Nephron (organoid): ENCODE measurements around the gene CALML5.

Experiments
- H3K27ac Mint-ChIP-seq, 3 experiments: 2 replicates each; pipeline ENCODE4 v1.8.0; 2020; ENCODE audit warnings: mixed read lengths in 3 of 3, mild to moderate bottlenecking in 2 of 3, moderate library complexity in 1 of 3
- H3K27me3 Mint-ChIP-seq: 2 replicates; pipeline ENCODE4 v1.8.0; 2021; ENCODE audit warnings: low read depth, mild to moderate bottlenecking, moderate library complexity, mixed read lengths
- H3K36me3 Mint-ChIP-seq: 2 replicates; pipeline ENCODE4 v1.8.0; 2020; ENCODE audit warnings: low read depth, mixed read lengths
- H3K4me1 Mint-ChIP-seq: 2 replicates; pipeline ENCODE4 v1.8.0; 2020; ENCODE audit warnings: mixed read lengths
- H3K4me3 Mint-ChIP-seq, 3 experiments: 2 replicates each; pipeline ENCODE4 v1.8.0; 2020; ENCODE audit warnings: mild to moderate bottlenecking in 3 of 3, mixed read lengths in 3 of 3, moderate library complexity in 2 of 3
- H3K9me3 Mint-ChIP-seq: 2 replicates; pipeline ENCODE4 v1.8.0; 2020; ENCODE audit warnings: mixed read lengths
- TF ChIP-seq, protein P1 (sequence below), 3 experiments: fragments of 200-600 bp; sonication (generic); IDR thresholded peaks; one replicate each; pipeline ENCODE4 v1.5.0; 2021; ENCODE audit warnings: antibody characterized with exemption in 3 of 3; ENCODE audit not compliant: unreplicated experiment in 3 of 3

Gene CALML5

DNA sequence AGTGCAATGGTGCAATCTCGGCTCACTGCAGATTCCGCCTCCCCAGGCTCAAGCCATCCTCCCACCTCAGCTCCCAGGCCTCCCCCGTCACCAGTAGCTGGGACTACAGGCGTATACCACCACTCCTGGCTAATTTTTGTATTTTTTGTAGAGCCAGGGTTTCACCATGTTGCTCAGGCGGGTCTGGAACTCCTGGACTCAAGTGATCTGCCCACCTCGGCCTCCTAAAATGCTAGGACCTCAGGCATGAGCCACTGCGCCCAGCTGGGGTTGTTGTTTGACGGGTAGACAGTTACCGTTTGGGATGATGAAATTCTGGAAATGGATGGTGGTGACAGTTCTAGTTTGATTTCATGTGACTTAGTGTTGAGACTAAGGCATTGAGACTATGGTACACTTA, 40.7 kb upstream of the CALML5 start:
- Mint-ChIP-seq H3K4me1 (peaks cover 13% of the 10 kb centered on the region), H3K27ac (no peak overlapping the region), H3K36me3 (peaks cover 12% of the 10 kb centered on the region), H3K27me3 (no peaks in the 10 kb centered on the region), H3K4me3 (no peak overlapping the region), H3K9me3 (peaks cover 22% of the 10 kb centered on the region)
- TF ChIP-seq, protein P1, sequence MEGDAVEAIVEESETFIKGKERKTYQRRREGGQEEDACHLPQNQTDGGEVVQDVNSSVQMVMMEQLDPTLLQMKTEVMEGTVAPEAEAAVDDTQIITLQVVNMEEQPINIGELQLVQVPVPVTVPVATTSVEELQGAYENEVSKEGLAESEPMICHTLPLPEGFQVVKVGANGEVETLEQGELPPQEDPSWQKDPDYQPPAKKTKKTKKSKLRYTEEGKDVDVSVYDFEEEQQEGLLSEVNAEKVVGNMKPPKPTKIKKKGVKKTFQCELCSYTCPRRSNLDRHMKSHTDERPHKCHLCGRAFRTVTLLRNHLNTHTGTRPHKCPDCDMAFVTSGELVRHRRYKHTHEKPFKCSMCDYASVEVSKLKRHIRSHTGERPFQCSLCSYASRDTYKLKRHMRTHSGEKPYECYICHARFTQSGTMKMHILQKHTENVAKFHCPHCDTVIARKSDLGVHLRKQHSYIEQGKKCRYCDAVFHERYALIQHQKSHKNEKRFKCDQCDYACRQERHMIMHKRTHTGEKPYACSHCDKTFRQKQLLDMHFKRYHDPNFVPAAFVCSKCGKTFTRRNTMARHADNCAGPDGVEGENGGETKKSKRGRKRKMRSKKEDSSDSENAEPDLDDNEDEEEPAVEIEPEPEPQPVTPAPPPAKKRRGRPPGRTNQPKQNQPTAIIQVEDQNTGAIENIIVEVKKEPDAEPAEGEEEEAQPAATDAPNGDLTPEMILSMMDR (IDR thresholded peaks at IDR 0.05; ENCODE audit: unreplicated experiment in 3 of 3) = no peak

DNA sequence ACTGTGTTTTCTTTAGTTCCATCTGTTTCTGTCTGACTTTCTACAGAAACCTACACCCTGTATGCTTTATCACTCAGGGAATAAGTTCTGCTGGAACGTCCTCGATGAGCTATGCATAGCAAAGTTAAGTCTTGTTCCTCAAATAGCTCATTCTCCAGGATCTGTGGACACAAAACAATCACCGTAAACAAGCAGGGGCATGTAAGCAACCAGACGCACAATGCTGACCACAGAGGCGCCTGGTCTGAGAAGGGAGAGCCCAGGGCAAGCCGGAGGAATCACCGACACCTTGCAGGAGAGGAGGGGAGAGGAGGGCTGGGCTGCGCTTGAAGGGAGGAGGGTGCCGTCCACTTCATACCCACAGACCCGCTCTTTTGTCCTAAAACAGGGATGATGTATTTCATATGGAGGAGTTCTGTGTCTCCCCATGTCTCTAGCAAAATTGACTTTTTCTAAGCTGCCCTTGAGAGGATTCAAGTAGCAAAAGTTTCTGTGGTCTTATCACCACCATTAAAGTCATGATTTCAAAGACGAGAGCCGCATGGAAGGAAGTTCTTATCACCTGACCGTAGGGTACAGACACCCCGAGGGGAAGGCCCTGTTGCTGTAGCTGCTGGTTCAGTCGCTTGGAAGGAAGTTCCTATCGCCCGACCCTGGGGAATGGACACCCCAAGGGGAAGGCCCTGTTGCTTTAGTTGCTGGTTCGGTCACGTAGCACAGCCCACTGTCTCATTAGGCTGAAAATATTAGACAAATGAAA, 39.7 kb upstream of the CALML5 start:
- H3K27ac Mint-ChIP-seq = peak overlapping the region in 2 of 3 experiments; percentile 51 to 53
- H3K27me3 Mint-ChIP-seq = no peaks in the 10 kb centered on the region
- peaks cover 17% of the 10 kb centered on the region for H3K9me3 Mint-ChIP-seq
- no peak overlapping the region for H3K4me3 Mint-ChIP-seq
- peaks cover 22% of the 10 kb centered on the region for H3K4me1 Mint-ChIP-seq
- H3K36me3 Mint-ChIP-seq = peaks cover 12% of the 10 kb centered on the region
- TF ChIP-seq, protein P1 (IDR thresholded peaks at IDR 0.05; ENCODE audit: unreplicated experiment in 3 of 3) = no peak

DNA sequence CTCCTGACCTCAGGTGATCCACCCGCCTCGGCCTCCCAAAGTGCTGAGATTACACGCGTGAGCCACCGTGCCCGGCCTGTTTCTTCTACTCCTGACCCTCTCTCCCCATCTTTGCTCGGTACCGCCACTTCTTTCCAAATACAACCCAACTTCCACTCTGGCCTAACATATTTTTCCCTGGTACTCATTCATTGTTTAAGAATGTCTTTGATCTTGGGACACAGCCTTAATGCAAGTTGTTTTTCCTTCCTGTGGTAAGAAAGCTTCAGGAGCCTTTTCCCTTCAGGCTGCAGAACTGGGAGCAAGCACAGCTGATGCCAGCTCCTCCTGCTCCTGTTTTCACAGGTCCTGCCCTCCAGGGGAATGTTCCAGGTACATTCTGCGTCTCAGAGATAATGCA, 39.1 kb upstream of the CALML5 start:
- TF ChIP-seq, protein P1 (IDR thresholded peaks at IDR 0.05; ENCODE audit: unreplicated experiment in 3 of 3) = no peak
- Mint-ChIP-seq H3K9me3 (peaks cover 14% of the 10 kb centered on the region), H3K27ac (peak overlapping the region in 2 of 3 experiments; percentile 51 to 53), H3K4me1 (peaks cover 28% of the 10 kb centered on the region), H3K27me3 (no peaks in the 10 kb centered on the region), H3K4me3 (no peak overlapping the region), H3K36me3 (peaks cover 9% of the 10 kb centered on the region)

DNA sequence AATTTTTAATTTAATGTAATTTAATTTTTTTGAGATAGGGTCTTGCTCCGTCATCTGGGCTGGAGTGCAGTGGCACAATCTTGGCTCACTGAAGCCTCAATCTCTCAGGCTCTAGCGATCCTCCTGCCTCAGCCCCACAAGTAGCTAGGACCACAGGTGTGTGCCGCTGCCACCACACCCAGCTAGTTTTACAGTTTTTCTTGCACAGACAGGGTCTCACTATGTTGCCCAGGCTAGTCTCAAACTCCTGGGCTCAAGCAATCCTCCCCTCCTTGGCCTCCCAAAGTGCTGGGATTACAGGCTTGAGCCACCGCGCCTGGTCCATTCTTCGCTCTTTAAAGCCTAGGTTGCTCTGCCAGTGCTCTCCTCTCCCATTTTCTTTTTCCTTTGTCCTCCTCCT, 38.3 kb upstream of the CALML5 start:
- TF ChIP-seq, protein P1 (IDR thresholded peaks at IDR 0.05; ENCODE audit: unreplicated experiment in 3 of 3) = no peak
- Mint-ChIP-seq H3K9me3 (peaks cover 10% of the 10 kb centered on the region), H3K36me3 (peaks cover 9% of the 10 kb centered on the region), H3K27ac (no peak overlapping the region), H3K4me1 (peaks cover 34% of the 10 kb centered on the region), H3K4me3 (no peak overlapping the region), H3K27me3 (peaks cover 1% of the 10 kb centered on the region)

DNA sequence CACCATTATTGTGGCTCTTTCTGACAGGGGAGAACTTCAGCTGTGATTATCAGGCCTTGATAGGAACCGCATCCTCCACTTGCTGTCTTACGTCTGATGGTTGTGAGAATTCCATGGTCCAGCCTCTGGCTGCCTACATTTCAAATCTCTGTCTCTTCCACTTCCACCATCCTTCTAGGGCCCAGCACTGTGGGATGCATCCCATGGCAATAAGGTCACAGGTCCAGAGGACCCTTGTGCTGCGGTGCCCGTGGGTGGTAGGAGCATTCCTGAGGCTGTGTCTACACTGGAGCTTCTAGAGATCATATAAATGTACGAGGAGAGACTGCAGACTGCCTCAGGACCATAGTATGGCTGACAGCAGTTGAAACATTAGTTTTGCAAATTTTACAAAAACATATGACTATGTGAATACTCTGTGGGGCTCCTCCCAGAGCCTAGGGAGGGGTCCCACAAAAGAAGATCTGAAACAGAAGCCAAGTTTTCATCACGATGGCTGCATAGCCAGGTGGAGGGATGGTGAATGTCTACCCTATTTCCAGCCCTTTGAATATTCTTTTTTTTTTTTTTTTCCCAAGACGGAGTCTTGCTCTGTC, 37.2 kb upstream of the CALML5 start:
- Mint-ChIP-seq H3K4me3 (no peak overlapping the region), H3K4me1 (peaks cover 45% of the 10 kb centered on the region), H3K36me3 (peaks cover 5% of the 10 kb centered on the region), H3K27me3 (peaks cover 3% of the 10 kb centered on the region), H3K9me3 (peaks cover 8% of the 10 kb centered on the region), H3K27ac (peak overlapping the region in 2 of 3 experiments; percentile 58 to 61)
- TF ChIP-seq, protein P1 (IDR thresholded peaks at IDR 0.05; ENCODE audit: unreplicated experiment in 3 of 3) = no peak
